ENCODE measurements around the gene L3MBTL2.

DNA sequence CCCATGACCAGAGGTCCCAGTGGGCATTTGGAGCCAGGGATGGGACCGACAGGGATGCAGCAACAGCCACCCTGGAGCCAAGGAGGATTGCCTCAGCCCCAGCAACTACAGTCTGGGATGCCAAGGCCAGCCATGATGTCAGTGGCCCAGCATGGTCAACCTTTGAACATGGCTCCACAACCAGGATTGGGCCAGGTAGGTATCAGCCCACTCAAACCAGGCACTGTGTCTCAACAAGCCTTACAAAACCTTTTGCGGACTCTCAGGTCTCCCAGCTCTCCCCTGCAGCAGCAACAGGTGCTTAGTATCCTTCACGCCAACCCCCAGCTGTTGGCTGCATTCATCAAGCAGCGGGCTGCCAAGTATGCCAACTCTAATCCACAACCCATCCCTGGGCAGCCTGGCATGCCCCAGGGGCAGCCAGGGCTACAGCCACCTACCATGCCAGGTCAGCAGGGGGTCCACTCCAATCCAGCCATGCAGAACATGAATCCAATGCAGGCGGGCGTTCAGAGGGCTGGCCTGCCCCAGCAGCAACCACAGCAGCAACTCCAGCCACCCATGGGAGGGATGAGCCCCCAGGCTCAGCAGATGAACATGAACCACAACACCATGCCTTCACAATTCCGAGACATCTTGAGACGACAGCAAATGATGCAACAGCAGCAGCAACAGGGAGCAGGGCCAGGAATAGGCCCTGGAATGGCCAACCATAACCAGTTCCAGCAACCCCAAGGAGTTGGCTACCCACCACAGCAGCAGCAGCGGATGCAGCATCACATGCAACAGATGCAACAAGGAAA lies 27.3 kb upstream of the L3MBTL2 start:
- TF ChIP-seq CTCF (IDR thresholded peaks at IDR 0.05) (no peak), POLR2A (IDR thresholded peaks at IDR 0.05) (no peak)
